ENCODE data around the gene SELENOF. TPM values are rescaled to one million over a fixed set of nuclear protein-coding genes. Genes with fewer than 3 reads are reported as not detected.
"Not testable (repeated sequence)": the region's sequence is repeated elsewhere in the genome, so short reads cannot be mapped to it uniquely, and the experiment has no call there.

SELENOF gene
- total RNA-seq, 5 donors from 2014 or later (not counting 1 experiment from before 2014, with no cell fraction given) = 141 to 165 (median 145) TPM

GRCh38 chr1:86871001-86871400, 42.9 kb downstream of the SELENOF start:
- ChIA-PET POLR2A (interaction anchor here in 1 of 2 donors (0.7 kb wide), 1 partner anchor 20 kb away, joined by 3 read pairs; no protein-coding TSS in a partner anchor), CTCF (interaction anchor here in 1 of 2 donors (0.6 to 0.9 kb wide), 2 partner anchors 201 to 382 kb away, joined by 4 to 7 read pairs; no protein-coding TSS in a partner anchor)
- H3K36me3 Mint-ChIP-seq = peaks cover 21% of the 10 kb centered on the region
- WGBS (ENCODE audit: insufficient coverage) = no CpG with 5 or more reads among the region's 3 CpGs
- H3K27ac ChIP-seq (ENCODE audit: low read length) = no peak overlapping the region
- H3K4me1 Mint-ChIP-seq = peaks cover 12 to 28% (median 21%) of the 10 kb centered on the region in 3 donors
- H3K4me1 ChIP-seq (ENCODE audit: control insufficient read depth in 1 of 2, extremely low read depth in 1 of 2, insufficient read depth in 2 of 2, low read length in 2 of 2) = no peaks in the 10 kb centered on the region
- H3K4me3 ChIP-seq (ENCODE audit: control insufficient read depth in 1 of 2, extremely low read depth in 1 of 2, low read length in 1 of 2) = no peak overlapping the region
- H3K9me3 Mint-ChIP-seq = no peaks in the 10 kb centered on the region
- H3K27me3 ChIP-seq (replicated peaks in 1 of 2; ENCODE audit: control insufficient read depth in 2 of 2, extremely low read depth in 1 of 2, insufficient read depth in 2 of 2, low read length in 1 of 2) = no peaks in the 10 kb centered on the region
- no peaks in the 10 kb centered on the region for H3K9me3 ChIP-seq
- ATAC-seq (replicated peaks in 1 of 4) (no peak), DNase-seq (no peak)
- H3K4me3 Mint-ChIP-seq = no peak overlapping the region
- H3K27ac Mint-ChIP-seq = no peak overlapping the region
- no peaks in the 10 kb centered on the region for H3K27me3 Mint-ChIP-seq
- peaks cover 0 to 6% of the 10 kb centered on the region in 2 donors for H3K36me3 ChIP-seq (ENCODE audit: control insufficient read depth in 2 of 2, extremely low read depth in 1 of 2, insufficient read depth in 1 of 2, low read length in 1 of 2)

GRCh38 chr1:86868477-86868876, 45.4 kb downstream of the SELENOF start:
- Mint-ChIP-seq H3K4me3 (no peak overlapping the region), H3K27me3 (no peaks in the 10 kb centered on the region), H3K36me3 (peaks cover 16% of the 10 kb centered on the region), H3K9me3 (no peaks in the 10 kb centered on the region), H3K27ac (peak overlapping the region; percentile 29 to 42), H3K4me1 (peaks cover 8 to 28% (median 26%) of the 10 kb centered on the region in 3 donors)
- Histone ChIP-seq H3K27me3 (replicated peaks in 1 of 2; ENCODE audit: control insufficient read depth in 2 of 2, extremely low read depth in 1 of 2, insufficient read depth in 2 of 2, low read length in 1 of 2) (no peaks in the 10 kb centered on the region), H3K4me1 (ENCODE audit: control insufficient read depth in 1 of 2, extremely low read depth in 1 of 2, insufficient read depth in 2 of 2, low read length in 2 of 2) (no peaks in the 10 kb centered on the region), H3K9me3 (no peaks in the 10 kb centered on the region), H3K27ac (ENCODE audit: low read length) (no peak overlapping the region), H3K36me3 (ENCODE audit: control insufficient read depth in 2 of 2, extremely low read depth in 1 of 2, insufficient read depth in 1 of 2, low read length in 1 of 2) (peaks cover 0 to 10% of the 10 kb centered on the region in 2 donors), H3K4me3 (ENCODE audit: control insufficient read depth in 1 of 2, extremely low read depth in 1 of 2, low read length in 1 of 2) (no peak overlapping the region)
- WGBS (ENCODE audit: insufficient coverage) = no CpG with 5 or more reads among the region's 1 CpG
- ATAC-seq (replicated peaks in 1 of 4) = no peak
- ChIA-PET CTCF (no interaction called here), POLR2A (no interaction called here)
- no peak for DNase-seq

- DNase-seq; H3K27me3 ChIP-seq (replicated peaks in 1 of 2; ENCODE audit: control insufficient read depth in 2 of 2, extremely low read depth in 1 of 2, insufficient read depth in 2 of 2, low read length in 1 of 2); POLR2A ChIA-PET; H3K9me3 Mint-ChIP-seq; H3K9me3 ChIP-seq; H3K27ac ChIP-seq (ENCODE audit: low read length); H3K4me3 ChIP-seq (ENCODE audit: control insufficient read depth in 1 of 2, extremely low read depth in 1 of 2, low read length in 1 of 2); H3K4me1 ChIP-seq (ENCODE audit: control insufficient read depth in 1 of 2, extremely low read depth in 1 of 2, insufficient read depth in 2 of 2, low read length in 2 of 2); H3K27me3 Mint-ChIP-seq; ATAC-seq (replicated peaks in 1 of 4); H3K4me3 Mint-ChIP-seq: not testable (repeated sequence)
- Mint-ChIP-seq H3K27ac (peak overlapping the region in 1 of 2 donors; percentile 75), H3K36me3 (peaks cover 18% of the 10 kb centered on the region), H3K4me1 (peaks cover 8 to 28% (median 26%) of the 10 kb centered on the region in 3 donors)
- peaks cover 0 to 10% of the 10 kb centered on the region in 2 donors for H3K36me3 ChIP-seq (ENCODE audit: control insufficient read depth in 2 of 2, extremely low read depth in 1 of 2, insufficient read depth in 1 of 2, low read length in 1 of 2)
- no CpG with 5 or more reads among the region's 4 CpGs for WGBS (ENCODE audit: insufficient coverage)
- CTCF ChIA-PET = interaction anchor here in 1 of 2 donors (0.6 kb wide), 1 partner anchor 15 kb away, joined by 3 read pairs; no protein-coding TSS in a partner anchor
These were observed 46.6 kb downstream of the SELENOF start for GRCh38 chr1:86867278-86867677.

- no peaks in the 10 kb centered on the region for H3K27me3 Mint-ChIP-seq
- CTCF ChIA-PET = no interaction called here
These were observed 47.3 kb downstream of the SELENOF start for GRCh38 chr1:86866665-86867064.

GRCh38 chr1:86865973-86866637, 47.8 kb downstream of the SELENOF start:
- peaks cover 18% of the 10 kb centered on the region for H3K36me3 Mint-ChIP-seq
- Histone ChIP-seq H3K27me3 (replicated peaks in 1 of 2; ENCODE audit: control insufficient read depth in 2 of 2, extremely low read depth in 1 of 2, insufficient read depth in 2 of 2, low read length in 1 of 2) (no peaks in the 10 kb centered on the region), H3K27ac (ENCODE audit: low read length) (no peak overlapping the region), H3K9me3 (no peaks in the 10 kb centered on the region), H3K4me1 (ENCODE audit: control insufficient read depth in 1 of 2, extremely low read depth in 1 of 2, insufficient read depth in 2 of 2, low read length in 2 of 2) (no peaks in the 10 kb centered on the region), H3K4me3 (ENCODE audit: control insufficient read depth in 1 of 2, extremely low read depth in 1 of 2, low read length in 1 of 2) (no peak overlapping the region), H3K36me3 (ENCODE audit: control insufficient read depth in 2 of 2, extremely low read depth in 1 of 2, insufficient read depth in 1 of 2, low read length in 1 of 2) (peaks cover 0 to 10% of the 10 kb centered on the region in 2 donors)
- DNase-seq (no peak), ATAC-seq (replicated peaks in 1 of 4) (no peak)
- 60% methylated on average over 2 of the region's 6 CpGs for WGBS (ENCODE audit: insufficient coverage)
- H3K9me3 Mint-ChIP-seq = no peaks in the 10 kb centered on the region
- CTCF ChIA-PET = no interaction called here
- POLR2A ChIA-PET = no interaction called here
- H3K27me3 Mint-ChIP-seq = no peaks in the 10 kb centered on the region
- peaks cover 8 to 28% (median 26%) of the 10 kb centered on the region in 3 donors for H3K4me1 Mint-ChIP-seq
- peak overlapping the region; percentile 15 to 34 for H3K27ac Mint-ChIP-seq
- H3K4me3 Mint-ChIP-seq = no peak overlapping the region

More at GRCh38 chr1:86866665-86867064, 47.3 kb downstream of the SELENOF start:
- H3K4me1 ChIP-seq (ENCODE audit: control insufficient read depth in 1 of 2, extremely low read depth in 1 of 2, insufficient read depth in 2 of 2, low read length in 2 of 2) = no peaks in the 10 kb centered on the region
- H3K9me3 Mint-ChIP-seq = no peaks in the 10 kb centered on the region
- peaks cover 8 to 28% (median 26%) of the 10 kb centered on the region in 3 donors for H3K4me1 Mint-ChIP-seq
- POLR2A ChIA-PET = no interaction called here
- ATAC-seq (replicated peaks in 1 of 4) (no peak), DNase-seq (no peak)
- peaks cover 18% of the 10 kb centered on the region for H3K36me3 Mint-ChIP-seq
- no peak overlapping the region for H3K4me3 ChIP-seq (ENCODE audit: control insufficient read depth in 1 of 2, extremely low read depth in 1 of 2, low read length in 1 of 2)
- no peaks in the 10 kb centered on the region for H3K9me3 ChIP-seq
- peak overlapping the region; percentile 15 to 34 for H3K27ac Mint-ChIP-seq
- H3K27me3 ChIP-seq (replicated peaks in 1 of 2; ENCODE audit: control insufficient read depth in 2 of 2, extremely low read depth in 1 of 2, insufficient read depth in 2 of 2, low read length in 1 of 2) = no peaks in the 10 kb centered on the region
- no peak overlapping the region for H3K4me3 Mint-ChIP-seq
- H3K36me3 ChIP-seq (ENCODE audit: control insufficient read depth in 2 of 2, extremely low read depth in 1 of 2, insufficient read depth in 1 of 2, low read length in 1 of 2) = peaks cover 0 to 10% of the 10 kb centered on the region in 2 donors
- no peak overlapping the region for H3K27ac ChIP-seq (ENCODE audit: low read length)

- Mint-ChIP-seq H3K4me1 (peaks cover 0 to 16% (median 13%) of the 10 kb centered on the region in 3 donors), H3K27ac (no peak overlapping the region), H3K4me3 (no peak overlapping the region), H3K36me3 (peaks cover 20% of the 10 kb centered on the region), H3K9me3 (no peaks in the 10 kb centered on the region), H3K27me3 (no peaks in the 10 kb centered on the region)
- Histone ChIP-seq H3K27ac (ENCODE audit: low read length) (no peak overlapping the region), H3K4me3 (ENCODE audit: control insufficient read depth in 1 of 2, extremely low read depth in 1 of 2, low read length in 1 of 2) (no peak overlapping the region), H3K36me3 (ENCODE audit: control insufficient read depth in 2 of 2, extremely low read depth in 1 of 2, insufficient read depth in 1 of 2, low read length in 1 of 2) (peaks cover 0 to 10% of the 10 kb centered on the region in 2 donors), H3K4me1 (ENCODE audit: control insufficient read depth in 1 of 2, extremely low read depth in 1 of 2, insufficient read depth in 2 of 2, low read length in 2 of 2) (no peaks in the 10 kb centered on the region), H3K9me3 (no peaks in the 10 kb centered on the region), H3K27me3 (replicated peaks in 1 of 2; ENCODE audit: control insufficient read depth in 2 of 2, extremely low read depth in 1 of 2, insufficient read depth in 2 of 2, low read length in 1 of 2) (no peaks in the 10 kb centered on the region)
- no CpG with 5 or more reads among the region's 2 CpGs for WGBS (ENCODE audit: insufficient coverage)
- no peak for ATAC-seq (replicated peaks in 1 of 4)
- POLR2A ChIA-PET = no interaction called here
- no peak for DNase-seq
- CTCF ChIA-PET = no interaction called here
These were observed 51.0 kb downstream of the SELENOF start for GRCh38 chr1:86862920-86863319.

Measured in T-cell (primary cell).